IMR-90 (cell line): ENCODE data around the gene TAGLN. TPM values are rescaled to one million over a fixed set of nuclear protein-coding genes. Genes with fewer than 3 reads are reported as not detected.

ENCODE experiments used
- ATAC-seq: fragments of 200-7000 bp; cut with Tn5 transposase; 2 replicates; pipeline ENCODE4 v1.9.1; 2020; ENCODE audit warnings: low read depth, mild to moderate bottlenecking, moderate library complexity
- BruUV-seq: library from RNA; stranded (reverse); fragments of 400-500 nt; replicated peaks from 2 replicates; lab custom pipeline; 2021; lab: Mats Ljungman, UMichigan
- CTCF ChIA-PET: fragments of 300-600 bp; formaldehyde crosslinking; extraction: SDS; loops from one replicate; lab custom pipeline; 2021; ENCODE audit warnings: antibody characterized with exemption; lab: Yijun Ruan, JAX
- POLR2A ChIA-PET: fragments of 300-600 bp; sonication (Branson Sonifier 250); formaldehyde crosslinking; loops from one replicate; lab custom pipeline; 2022; ENCODE audit warnings: antibody characterized with exemption; ENCODE audit not compliant: unreplicated experiment; lab: Charles Lee
- DNase-seq: peaks from one replicate; pipeline ENCODE4 v3.0.0; 2013
- H2AFZ ChIP-seq: replicated peaks from 2 replicates; pipeline ENCODE3; 2013; ENCODE audit warnings: low read length, mild to moderate bottlenecking; ENCODE audit not compliant: poor library complexity
- H2AK5ac ChIP-seq: 2 replicates; pipeline ENCODE4 v1.6.1; 2013; ENCODE audit warnings: low read depth, low read length, inconsistent platforms
- H2AK9ac ChIP-seq: replicated peaks from 2 replicates; pipeline ENCODE3; 2013; ENCODE audit warnings: mild to moderate bottlenecking, low read depth, low read length, moderate library complexity; ENCODE audit not compliant: poor library complexity
- H2BK120ac ChIP-seq: 2 replicates; pipeline ENCODE4 v1.6.1; 2013; ENCODE audit warnings: low read depth, low read length, inconsistent platforms
- H2BK15ac ChIP-seq: 3 replicates; pipeline ENCODE4 v1.6.1; 2013; ENCODE audit warnings: low read depth, low read length, inconsistent platforms
- H2BK20ac ChIP-seq: 2 replicates; pipeline ENCODE4 v1.6.1; 2013; ENCODE audit warnings: low read depth, mild to moderate bottlenecking, inconsistent platforms, low read length, moderate library complexity
- H2BK5ac ChIP-seq: 2 replicates; pipeline ENCODE4 v1.6.1; 2013; ENCODE audit warnings: mild to moderate bottlenecking, low read depth, low read length, inconsistent platforms; ENCODE audit not compliant: poor library complexity, severe bottlenecking
- H3K14ac ChIP-seq: replicated peaks from 2 replicates; pipeline ENCODE4 v1.6.1; 2013; ENCODE audit warnings: low read depth, low read length, inconsistent platforms
- H3K18ac ChIP-seq: 2 replicates; pipeline ENCODE4 v1.6.1; 2013; ENCODE audit warnings: low read depth, low read length, control low read depth
- H3K23ac ChIP-seq: 2 replicates; pipeline ENCODE4 v1.6.1; 2013; ENCODE audit warnings: low read depth, low read length, inconsistent platforms
- H3K27ac ChIP-seq: 2 replicates; pipeline ENCODE4 v1.5.1; 2013; ENCODE audit warnings: mild to moderate bottlenecking, control low read depth, low read length; ENCODE audit not compliant: insufficient read depth
- H3K27me3 ChIP-seq: 2 replicates; pipeline ENCODE4 v1.6.1; 2013; ENCODE audit warnings: low read length; ENCODE audit not compliant: control insufficient read depth, insufficient read depth
- H3K36me3 ChIP-seq: 2 replicates; pipeline ENCODE4 v1.6.1; 2013; ENCODE audit warnings: low read length, mixed read lengths; ENCODE audit not compliant: control insufficient read depth, insufficient read depth
- H3K4ac ChIP-seq: 2 replicates; pipeline ENCODE4 v1.6.1; 2013; ENCODE audit warnings: low read depth, low read length, inconsistent platforms
- H3K4me1 ChIP-seq: 2 replicates; pipeline ENCODE4 v1.6.1; 2013; ENCODE audit warnings: low read length, mixed read lengths; ENCODE audit not compliant: control insufficient read depth, insufficient read depth
- H3K4me2 ChIP-seq: 2 replicates; pipeline ENCODE4 v1.6.1; 2013; ENCODE audit warnings: low read depth, mild to moderate bottlenecking, control low read depth, low read length, moderate library complexity
- H3K4me3 ChIP-seq: 2 replicates; pipeline ENCODE4 v1.5.1; 2013; ENCODE audit warnings: low read depth, mild to moderate bottlenecking, control low read depth, low read length, moderate library complexity; ENCODE audit not compliant: insufficient read depth
- H3K56ac ChIP-seq: 2 replicates; pipeline ENCODE4 v1.6.1; 2013; ENCODE audit warnings: low read length, inconsistent platforms; ENCODE audit not compliant: insufficient read depth; ENCODE audit errors: extremely low read depth
- H3K79me1 ChIP-seq, 2 experiments: 2 replicates each; pipeline ENCODE4 v1.6.1; 2013; ENCODE audit warnings: low read length in 2 of 2, inconsistent platforms in 1 of 2, low read depth in 1 of 2
- H3K9ac ChIP-seq: 2 replicates; pipeline ENCODE4 v1.6.1; 2013; ENCODE audit warnings: low read depth, low read length, control low read depth
- H3K9me1 ChIP-seq: 2 replicates; pipeline ENCODE4 v1.6.1; 2013; ENCODE audit warnings: low read length, inconsistent platforms; ENCODE audit not compliant: insufficient read depth
- H3K9me3 ChIP-seq: 2 replicates; pipeline ENCODE4 v1.6.1; 2013; ENCODE audit warnings: low read length; ENCODE audit not compliant: control insufficient read depth, insufficient read depth
- H4K20me1 ChIP-seq: 2 replicates; pipeline ENCODE4 v1.6.1; 2013; ENCODE audit warnings: low read length, inconsistent platforms; ENCODE audit not compliant: insufficient read depth
- H4K5ac ChIP-seq: 2 replicates; pipeline ENCODE4 v1.6.1; 2013; ENCODE audit warnings: mild to moderate bottlenecking, low read depth, low read length, control low read depth
- H4K8ac ChIP-seq, 2 experiments: 2 replicates each; pipeline ENCODE4 v1.6.1; 2013; ENCODE audit warnings: low read depth in 2 of 2, low read length in 2 of 2, control low read depth in 1 of 2, inconsistent platforms in 1 of 2
- H4K91ac ChIP-seq: 2 replicates; pipeline ENCODE4 v1.6.1; 2013; ENCODE audit warnings: low read depth, low read length, inconsistent platforms; ENCODE audit not compliant: insufficient read depth
- MAFK ChIP-seq: IDR thresholded peaks from 2 replicates; pipeline ENCODE4 v1.6.1; 2012; ENCODE audit warnings: low read depth, low read length, improper control_type of control experiment
- RFX5 ChIP-seq: IDR thresholded peaks from 2 replicates; pipeline ENCODE4 v1.8.0; 2012; ENCODE audit warnings: low read depth, mild to moderate bottlenecking, low read length, moderate library complexity
- WGBS, 2 experiments: methylation state at CpG; one replicate each; pipeline versions ENCODE4 v1.1.5 to v1.1.7; 2013; ENCODE audit warnings: missing lambda C conversion rate in 2 of 2; ENCODE audit not compliant: insufficient read length in 1 of 2; ENCODE audit errors: extremely low coverage in 2 of 2; 5-methylcytosine and 5-hydroxymethylcytosine counted together
- dilution Hi-C: fragments of 300-500 bp; cut with HindIII; formaldehyde crosslinking; loops from one replicate; pipeline ENCODE4 v1.14.3; 2018; ENCODE audit warnings: low sequenced_read_pairs; ENCODE audit not compliant: unreplicated experiment
- in situ Hi-C: fragments of 300-500 bp; cut with MboI; formaldehyde crosslinking; loops from 3 replicates; pipeline ENCODE4 v1.14.3; 2019; ENCODE audit warnings: low sequenced_read_pairs, inconsistent platforms, mixed read lengths
- intact Hi-C: fragments of 100-400 bp; cut with micrococcal nuclease; formaldehyde crosslinking; loops from 2 replicates; pipeline ENCODE4 v1.10.0; 2022
- polyA plus RNA-seq, 3 experiments: library from polyadenylated mRNA; depleted of rRNA; stranded (reverse); fragments of >200 nt; gene quantifications; 2 replicates each; pipeline ENCODE4 v1.2.3, GENCODE V29; 2012; ENCODE audit warnings: low replicate concordance in 1 of 3
- total RNA-seq: library from RNA; depleted of rRNA; stranded (reverse); fragments of >200 nt; gene quantifications from 2 replicates; pipeline ENCODE4 v1.2.3, GENCODE V29; 2012

Gene TAGLN
- total and polyA plus RNA-seq, 2 of the 4 experiments (the other 2 are of a cell fraction) = 2,558 to 3,760 TPM

DNA sequence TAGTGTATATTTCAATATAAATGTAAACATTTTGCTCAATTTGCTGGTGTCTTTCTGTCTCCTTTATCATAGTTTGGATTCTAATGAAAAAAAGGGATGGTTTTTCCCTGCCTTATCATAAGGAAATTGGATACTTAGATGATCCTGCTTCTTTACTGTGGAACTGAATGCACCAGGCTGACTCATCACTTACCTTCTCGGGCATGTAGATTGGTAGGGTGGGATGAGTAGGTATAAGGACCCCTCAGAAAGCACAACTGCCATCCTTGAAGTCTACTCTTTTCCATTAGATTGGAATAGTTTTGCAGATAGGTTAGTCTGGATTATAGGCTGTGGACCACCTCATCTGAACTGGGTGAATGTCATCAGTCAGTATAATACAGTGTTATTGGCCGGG is 28.2 kb upstream of the TAGLN start:
- in situ Hi-C loops = no loop called here
- Histone ChIP-seq H2BK20ac (no peak overlapping the region), H3K9ac (no peak overlapping the region), H3K56ac (no peak overlapping the region), H2AK9ac (no peak overlapping the region), H2BK5ac (peak overlapping the region; percentile 26), H4K20me1 (peaks cover 10% of the 10 kb centered on the region), H3K27ac (peak overlapping the region; percentile 14; the same call in 1 of the 2 replicates), H4K91ac (no peak overlapping the region), H3K9me1 (peaks cover 10% of the 10 kb centered on the region), H3K27me3 (no peaks in the 10 kb centered on the region), H3K4ac (no peak overlapping the region), H2BK15ac (no peak overlapping the region), H3K36me3 (peaks cover 10% of the 10 kb centered on the region), H3K23ac (no peak overlapping the region), H3K14ac (no peak overlapping the region), H4K5ac (no peak overlapping the region), H3K9me3 (no peaks in the 10 kb centered on the region), H2BK120ac (no peak overlapping the region), H4K8ac (no peak overlapping the region), H3K4me3 (no peak overlapping the region), H2AK5ac (no peak overlapping the region; the same call in 1 of the 2 replicates), H3K4me1 (peaks cover 14% of the 10 kb centered on the region), H2AFZ (no peak overlapping the region), H3K4me2 (no peak overlapping the region), H3K79me1 (peaks cover 6 to 50% of the 10 kb centered on the region in 2 experiments), H3K18ac (no peak overlapping the region)
- peak; percentile 47 for DNase-seq
- BruUV-seq = no TSS peak
- POLR2A ChIA-PET = no interaction called here
- intact Hi-C loops = no loop called here
- ATAC-seq = no peak; the same call in 1 of the 2 replicates
- CTCF ChIA-PET = interaction anchor here (1.4 kb wide), 1 partner anchor 10 kb away, joined by 6 read pairs; no protein-coding TSS in a partner anchor
- TF ChIP-seq RFX5 (no peak), MAFK (0 out of 2 replicates have a peak, but pooled peaks have one; percentile 15)
- WGBS, 2 experiments = 100% methylated on average over 1 of the region's 2 CpGs; no CpG with 5 or more reads in 1 of the 2 experiments
- dilution Hi-C loops = no loop called here
